WTC11 (cell line): Measurements from ENCODE around the gene ORC3. TPM values are rescaled to one million over a fixed set of nuclear protein-coding genes. Genes with fewer than 3 reads are reported as not detected.

ENCODE experiments used
- ATAC-seq: fragments of 200-7000 bp; cut with Tn5 transposase; 2 replicates; pipeline ENCODE4 v1.10.0; 2021; ENCODE audit warnings: mild to moderate bottlenecking, moderate library complexity
- CTCF ChIA-PET: fragments of 300-600 bp; sonication (Branson Sonifier 250); formaldehyde crosslinking; loops from one replicate; lab custom pipeline; 2021; ENCODE audit warnings: antibody characterized with exemption; lab: Charles Lee
- POLR2A ChIA-PET: fragments of 350-600 bp; sonication (Branson Sonifier 250); formaldehyde crosslinking; loops from one replicate; lab custom pipeline; 2021; ENCODE audit warnings: antibody characterized with exemption; lab: Charles Lee
- DNase-seq: peaks from one replicate; pipeline ENCODE4 v3.0.0; 2021; ENCODE audit warnings: low spot score
- H3K27ac Mint-ChIP-seq: 2 replicates; pipeline ENCODE4 v1.8.0; 2021; ENCODE audit warnings: mixed read lengths
- H3K27me3 Mint-ChIP-seq: 2 replicates; pipeline ENCODE4 v1.8.0; 2021; ENCODE audit warnings: low read depth, mild to moderate bottlenecking, moderate library complexity, mixed read lengths
- H3K36me3 Mint-ChIP-seq: 2 replicates; pipeline ENCODE4 v1.8.0; 2021; ENCODE audit warnings: mixed read lengths
- H3K4me1 Mint-ChIP-seq: 2 replicates; pipeline ENCODE4 v1.8.0; 2022; ENCODE audit warnings: mixed read lengths
- H3K4me3 Mint-ChIP-seq: 2 replicates; pipeline ENCODE4 v1.8.0; 2021; ENCODE audit warnings: mild to moderate bottlenecking, moderate library complexity, mixed read lengths
- H3K9me3 Mint-ChIP-seq: 2 replicates; pipeline ENCODE4 v1.8.0; 2021; ENCODE audit warnings: mixed read lengths
- ATF1 ChIP-seq: sonication (generic); formaldehyde crosslinking; IDR thresholded peaks from 2 replicates; pipeline ENCODE4 v1.8.1; 2023; ENCODE audit warnings: mild to moderate bottlenecking, moderate library complexity, missing genetic modification reagents
- CBFB ChIP-seq: sonication (generic); formaldehyde crosslinking; IDR thresholded peaks from 2 replicates; pipeline ENCODE4 v1.8.1; 2022; ENCODE audit warnings: mild to moderate bottlenecking, low read depth, missing genetic modification reagents
- EMX1 ChIP-seq: fragments of 250-450 bp; sonication (Bioruptor Pico); IDR thresholded peaks from 2 replicates; pipeline ENCODE4 v1.8.0; 2021; ENCODE audit warnings: mild to moderate bottlenecking
- KAT7 ChIP-seq: sonication (generic); formaldehyde crosslinking; IDR thresholded peaks from 2 replicates; pipeline ENCODE4 v1.8.1; 2023; ENCODE audit warnings: missing genetic modification reagents, mild to moderate bottlenecking, borderline replicate concordance
- NFE2L1 ChIP-seq: sonication (generic); formaldehyde crosslinking; IDR thresholded peaks from 2 replicates; pipeline ENCODE4 v1.8.1; 2023; ENCODE audit warnings: missing genetic modification reagents
- NR1H2 ChIP-seq: sonication (generic); formaldehyde crosslinking; IDR thresholded peaks from 2 replicates; pipeline ENCODE4 v1.9.0; 2021; ENCODE audit warnings: mild to moderate bottlenecking, moderate library complexity, missing genetic modification reagents
- SMAD4 ChIP-seq: sonication (generic); formaldehyde crosslinking; IDR thresholded peaks from 2 replicates; pipeline ENCODE4 v1.8.0; 2022; ENCODE audit warnings: mild to moderate bottlenecking, missing genetic modification reagents
- SOX15 ChIP-seq: fragments of 250-450 bp; sonication (Bioruptor Pico); IDR thresholded peaks from 2 replicates; pipeline ENCODE4 v1.9.0; 2021; ENCODE audit warnings: mild to moderate bottlenecking
- TEAD1 ChIP-seq: sonication (generic); formaldehyde crosslinking; IDR thresholded peaks from 2 replicates; pipeline ENCODE4 v1.8.0; 2022; ENCODE audit warnings: mild to moderate bottlenecking, missing genetic modification reagents
- ZNF219 ChIP-seq: sonication (generic); formaldehyde crosslinking; IDR thresholded peaks from 2 replicates; pipeline ENCODE4 v1.8.0; 2023; ENCODE audit warnings: missing genetic modification reagents, mild to moderate bottlenecking, borderline replicate concordance
- ZNF317 ChIP-seq: sonication (generic); formaldehyde crosslinking; IDR thresholded peaks from 2 replicates; pipeline ENCODE4 v1.8.1; 2023; ENCODE audit warnings: low read depth, mild to moderate bottlenecking, moderate library complexity, missing genetic modification reagents, borderline replicate concordance
- total RNA-seq: library from RNA; stranded (reverse); gene quantifications from 3 replicates; pipeline ENCODE4 v1.2.3, GENCODE V29; 2021
- TF ChIP-seq, protein P1 (sequence below): sonication (generic); formaldehyde crosslinking; IDR thresholded peaks from 2 replicates; pipeline ENCODE4 v1.8.1; 2022; ENCODE audit warnings: missing genetic modification reagents, borderline replicate concordance
- TF ChIP-seq, protein P2 (sequence below): sonication (generic); formaldehyde crosslinking; IDR thresholded peaks from 2 replicates; pipeline ENCODE4 v1.8.0; 2023; ENCODE audit warnings: missing genetic modification reagents
- TF ChIP-seq, protein P3 (sequence below): sonication (generic); formaldehyde crosslinking; IDR thresholded peaks from 2 replicates; pipeline ENCODE4 v1.8.1; 2022; ENCODE audit warnings: low read depth, missing genetic modification reagents, borderline replicate concordance
- TF ChIP-seq, protein P4 (sequence below): sonication (generic); formaldehyde crosslinking; IDR thresholded peaks from 2 replicates; pipeline ENCODE4 v1.8.0; 2023; ENCODE audit warnings: missing genetic modification reagents, mild to moderate bottlenecking, borderline replicate concordance
- TF ChIP-seq, protein P5 (sequence below): sonication (generic); formaldehyde crosslinking; IDR thresholded peaks from 2 replicates; pipeline ENCODE4 v1.8.0; 2023; ENCODE audit warnings: mild to moderate bottlenecking, missing genetic modification reagents
- TF ChIP-seq, protein P6 (sequence below): fragments of 250-450 bp; sonication (Bioruptor Pico); IDR thresholded peaks from 2 replicates; pipeline ENCODE4 v2.1.2; 2022; ENCODE audit warnings: mild to moderate bottlenecking, moderate library complexity

Gene ORC3
- total RNA-seq, 1 experiment from 2014 or later = 50.7 TPM

DNA sequence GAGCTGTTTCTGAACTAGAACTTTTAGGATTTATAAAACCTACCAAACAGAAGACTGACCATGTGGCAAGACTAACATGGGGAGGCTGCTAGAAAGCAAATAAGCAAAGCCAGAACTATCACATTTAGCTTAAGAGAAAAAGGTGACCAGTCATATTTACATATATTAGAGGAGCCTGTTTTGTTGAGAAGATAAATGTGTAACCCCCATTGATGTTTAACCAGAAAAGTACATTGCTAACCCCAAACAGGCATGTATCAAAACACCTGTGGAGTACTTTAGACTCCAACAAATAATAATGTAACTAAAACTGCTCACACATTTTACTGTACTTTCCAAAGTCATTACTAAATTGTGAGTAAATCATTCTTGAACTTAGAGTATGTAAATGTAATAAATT is 77.1 kb downstream of the ORC3 start (continued):
- TF ChIP-seq, protein P1, sequence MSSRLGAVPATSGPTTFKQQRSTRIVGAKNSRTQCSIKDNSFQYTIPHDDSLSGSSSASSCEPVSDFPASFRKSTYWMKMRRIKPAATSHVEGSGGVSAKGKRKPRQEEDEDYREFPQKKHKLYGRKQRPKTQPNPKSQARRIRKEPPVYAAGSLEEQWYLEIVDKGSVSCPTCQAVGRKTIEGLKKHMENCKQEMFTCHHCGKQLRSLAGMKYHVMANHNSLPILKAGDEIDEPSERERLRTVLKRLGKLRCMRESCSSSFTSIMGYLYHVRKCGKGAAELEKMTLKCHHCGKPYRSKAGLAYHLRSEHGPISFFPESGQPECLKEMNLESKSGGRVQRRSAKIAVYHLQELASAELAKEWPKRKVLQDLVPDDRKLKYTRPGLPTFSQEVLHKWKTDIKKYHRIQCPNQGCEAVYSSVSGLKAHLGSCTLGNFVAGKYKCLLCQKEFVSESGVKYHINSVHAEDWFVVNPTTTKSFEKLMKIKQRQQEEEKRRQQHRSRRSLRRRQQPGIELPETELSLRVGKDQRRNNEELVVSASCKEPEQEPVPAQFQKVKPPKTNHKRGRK (CRISPR knock-in tag) = no peak
- TF ChIP-seq SOX15 (CRISPR knock-in tag) (no peak), SMAD4 (CRISPR knock-in tag) (no peak), TEAD1 (CRISPR knock-in tag) (no peak), CBFB (CRISPR knock-in tag) (no peak), ZNF219 (CRISPR knock-in tag) (no peak)
- TF ChIP-seq, protein P2, sequence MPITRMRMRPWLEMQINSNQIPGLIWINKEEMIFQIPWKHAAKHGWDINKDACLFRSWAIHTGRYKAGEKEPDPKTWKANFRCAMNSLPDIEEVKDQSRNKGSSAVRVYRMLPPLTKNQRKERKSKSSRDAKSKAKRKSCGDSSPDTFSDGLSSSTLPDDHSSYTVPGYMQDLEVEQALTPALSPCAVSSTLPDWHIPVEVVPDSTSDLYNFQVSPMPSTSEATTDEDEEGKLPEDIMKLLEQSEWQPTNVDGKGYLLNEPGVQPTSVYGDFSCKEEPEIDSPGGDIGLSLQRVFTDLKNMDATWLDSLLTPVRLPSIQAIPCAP = no peak
- TF ChIP-seq, protein P3, sequence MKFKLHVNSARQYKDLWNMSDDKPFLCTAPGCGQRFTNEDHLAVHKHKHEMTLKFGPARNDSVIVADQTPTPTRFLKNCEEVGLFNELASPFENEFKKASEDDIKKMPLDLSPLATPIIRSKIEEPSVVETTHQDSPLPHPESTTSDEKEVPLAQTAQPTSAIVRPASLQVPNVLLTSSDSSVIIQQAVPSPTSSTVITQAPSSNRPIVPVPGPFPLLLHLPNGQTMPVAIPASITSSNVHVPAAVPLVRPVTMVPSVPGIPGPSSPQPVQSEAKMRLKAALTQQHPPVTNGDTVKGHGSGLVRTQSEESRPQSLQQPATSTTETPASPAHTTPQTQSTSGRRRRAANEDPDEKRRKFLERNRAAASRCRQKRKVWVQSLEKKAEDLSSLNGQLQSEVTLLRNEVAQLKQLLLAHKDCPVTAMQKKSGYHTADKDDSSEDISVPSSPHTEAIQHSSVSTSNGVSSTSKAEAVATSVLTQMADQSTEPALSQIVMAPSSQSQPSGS (CRISPR knock-in tag) = no peak

DNA sequence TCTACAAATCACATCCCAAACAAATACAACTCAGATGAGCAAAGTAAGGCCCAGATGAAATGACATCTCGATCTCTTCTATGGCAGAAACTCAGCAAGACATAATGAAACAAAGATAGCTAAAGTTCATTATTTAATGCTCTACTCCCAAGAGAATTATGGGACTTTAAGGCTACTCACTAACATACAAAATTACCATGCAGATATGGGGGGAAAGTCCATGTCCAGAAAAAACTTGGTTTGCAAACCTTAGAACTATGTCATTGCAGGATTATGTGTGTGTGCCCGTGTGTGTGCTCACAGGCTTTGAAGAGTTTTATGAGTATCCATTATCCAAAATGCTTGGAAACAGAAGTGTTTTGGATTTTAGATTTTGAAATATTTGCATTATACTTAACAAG is 78.1 kb downstream of the ORC3 start:
- TF ChIP-seq NR1H2 (CRISPR knock-in tag) (no peak), ZNF317 (CRISPR knock-in tag) (no peak), EMX1 (CRISPR knock-in tag) (no peak), KAT7 (CRISPR knock-in tag) (no peak), ATF1 (CRISPR knock-in tag) (no peak), NFE2L1 (CRISPR knock-in tag) (no peak)
- TF ChIP-seq, protein P4, sequence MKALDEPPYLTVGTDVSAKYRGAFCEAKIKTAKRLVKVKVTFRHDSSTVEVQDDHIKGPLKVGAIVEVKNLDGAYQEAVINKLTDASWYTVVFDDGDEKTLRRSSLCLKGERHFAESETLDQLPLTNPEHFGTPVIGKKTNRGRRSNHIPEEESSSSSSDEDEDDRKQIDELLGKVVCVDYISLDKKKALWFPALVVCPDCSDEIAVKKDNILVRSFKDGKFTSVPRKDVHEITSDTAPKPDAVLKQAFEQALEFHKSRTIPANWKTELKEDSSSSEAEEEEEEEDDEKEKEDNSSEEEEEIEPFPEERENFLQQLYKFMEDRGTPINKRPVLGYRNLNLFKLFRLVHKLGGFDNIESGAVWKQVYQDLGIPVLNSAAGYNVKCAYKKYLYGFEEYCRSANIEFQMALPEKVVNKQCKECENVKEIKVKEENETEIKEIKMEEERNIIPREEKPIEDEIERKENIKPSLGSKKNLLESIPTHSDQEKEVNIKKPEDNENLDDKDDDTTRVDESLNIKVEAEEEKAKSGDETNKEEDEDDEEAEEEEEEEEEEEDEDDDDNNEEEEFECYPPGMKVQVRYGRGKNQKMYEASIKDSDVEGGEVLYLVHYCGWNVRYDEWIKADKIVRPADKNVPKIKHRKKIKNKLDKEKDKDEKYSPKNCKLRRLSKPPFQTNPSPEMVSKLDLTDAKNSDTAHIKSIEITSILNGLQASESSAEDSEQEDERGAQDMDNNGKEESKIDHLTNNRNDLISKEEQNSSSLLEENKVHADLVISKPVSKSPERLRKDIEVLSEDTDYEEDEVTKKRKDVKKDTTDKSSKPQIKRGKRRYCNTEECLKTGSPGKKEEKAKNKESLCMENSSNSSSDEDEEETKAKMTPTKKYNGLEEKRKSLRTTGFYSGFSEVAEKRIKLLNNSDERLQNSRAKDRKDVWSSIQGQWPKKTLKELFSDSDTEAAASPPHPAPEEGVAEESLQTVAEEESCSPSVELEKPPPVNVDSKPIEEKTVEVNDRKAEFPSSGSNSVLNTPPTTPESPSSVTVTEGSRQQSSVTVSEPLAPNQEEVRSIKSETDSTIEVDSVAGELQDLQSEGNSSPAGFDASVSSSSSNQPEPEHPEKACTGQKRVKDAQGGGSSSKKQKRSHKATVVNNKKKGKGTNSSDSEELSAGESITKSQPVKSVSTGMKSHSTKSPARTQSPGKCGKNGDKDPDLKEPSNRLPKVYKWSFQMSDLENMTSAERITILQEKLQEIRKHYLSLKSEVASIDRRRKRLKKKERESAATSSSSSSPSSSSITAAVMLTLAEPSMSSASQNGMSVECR = no peak
- TF ChIP-seq, protein P5, sequence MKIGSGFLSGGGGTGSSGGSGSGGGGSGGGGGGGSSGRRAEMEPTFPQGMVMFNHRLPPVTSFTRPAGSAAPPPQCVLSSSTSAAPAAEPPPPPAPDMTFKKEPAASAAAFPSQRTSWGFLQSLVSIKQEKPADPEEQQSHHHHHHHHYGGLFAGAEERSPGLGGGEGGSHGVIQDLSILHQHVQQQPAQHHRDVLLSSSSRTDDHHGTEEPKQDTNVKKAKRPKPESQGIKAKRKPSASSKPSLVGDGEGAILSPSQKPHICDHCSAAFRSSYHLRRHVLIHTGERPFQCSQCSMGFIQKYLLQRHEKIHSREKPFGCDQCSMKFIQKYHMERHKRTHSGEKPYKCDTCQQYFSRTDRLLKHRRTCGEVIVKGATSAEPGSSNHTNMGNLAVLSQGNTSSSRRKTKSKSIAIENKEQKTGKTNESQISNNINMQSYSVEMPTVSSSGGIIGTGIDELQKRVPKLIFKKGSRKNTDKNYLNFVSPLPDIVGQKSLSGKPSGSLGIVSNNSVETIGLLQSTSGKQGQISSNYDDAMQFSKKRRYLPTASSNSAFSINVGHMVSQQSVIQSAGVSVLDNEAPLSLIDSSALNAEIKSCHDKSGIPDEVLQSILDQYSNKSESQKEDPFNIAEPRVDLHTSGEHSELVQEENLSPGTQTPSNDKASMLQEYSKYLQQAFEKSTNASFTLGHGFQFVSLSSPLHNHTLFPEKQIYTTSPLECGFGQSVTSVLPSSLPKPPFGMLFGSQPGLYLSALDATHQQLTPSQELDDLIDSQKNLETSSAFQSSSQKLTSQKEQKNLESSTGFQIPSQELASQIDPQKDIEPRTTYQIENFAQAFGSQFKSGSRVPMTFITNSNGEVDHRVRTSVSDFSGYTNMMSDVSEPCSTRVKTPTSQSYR (CRISPR knock-in tag) = no peak
- TF ChIP-seq, protein P6, sequence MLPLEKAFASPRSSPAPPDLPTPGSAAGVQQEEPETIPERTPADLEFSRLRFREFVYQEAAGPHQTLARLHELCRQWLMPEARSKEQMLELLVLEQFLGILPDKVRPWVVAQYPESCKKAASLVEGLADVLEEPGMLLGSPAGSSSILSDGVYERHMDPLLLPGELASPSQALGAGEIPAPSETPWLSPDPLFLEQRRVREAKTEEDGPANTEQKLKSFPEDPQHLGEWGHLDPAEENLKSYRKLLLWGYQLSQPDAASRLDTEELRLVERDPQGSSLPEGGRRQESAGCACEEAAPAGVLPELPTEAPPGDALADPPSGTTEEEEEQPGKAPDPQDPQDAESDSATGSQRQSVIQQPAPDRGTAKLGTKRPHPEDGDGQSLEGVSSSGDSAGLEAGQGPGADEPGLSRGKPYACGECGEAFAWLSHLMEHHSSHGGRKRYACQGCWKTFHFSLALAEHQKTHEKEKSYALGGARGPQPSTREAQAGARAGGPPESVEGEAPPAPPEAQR (CRISPR knock-in tag) = no peak
- ChIA-PET CTCF (no interaction called here), POLR2A (no interaction called here)
- H3K4me1 Mint-ChIP-seq = peaks cover 20% of the 10 kb centered on the region
- H3K4me3 Mint-ChIP-seq = no peak overlapping the region
- H3K36me3 Mint-ChIP-seq = peaks cover 26% of the 10 kb centered on the region
- DNase-seq (no peak), ATAC-seq (no peak)
- no peaks in the 10 kb centered on the region for H3K9me3 Mint-ChIP-seq
- no peaks in the 10 kb centered on the region for H3K27me3 Mint-ChIP-seq
- H3K27ac Mint-ChIP-seq = no peak overlapping the region
